NCI-H510A (cell line): ENCODE results near the gene OR6C76.

Source experiments
- DNase-seq: peaks from one replicate; lab custom pipeline; 2025; lab: John Stamatoyannopoulos, UW

OR6C76 gene

GRCh38 chr12:55469291-55469690, 43.2 kb downstream of the OR6C76 start:
- no peak for DNase-seq

GRCh38 chr12:55470088-55470829, 44.2 kb downstream of the OR6C76 start, which contains the start of gene OR6C70:
TSS of gene OR6C70 (minus strand) at chr12:55470138. CDS start at chr12:55470138, 0 bp downstream.
- DNase-seq, result no peak

GRCh38 chr12:55472264-55472663, 46.2 kb downstream of the OR6C76 start:
- no peak for DNase-seq
